HepG2 (cell line): ENCODE results near the gene DGCR8. TPM values are rescaled to one million over a fixed set of nuclear protein-coding genes. Genes with fewer than 3 reads are reported as not detected.

ENCODE experiments used
- GMEB1 ChIP-seq: sonication (generic); formaldehyde crosslinking; IDR thresholded peaks from 2 replicates; pipeline ENCODE4 v1.5.1; 2020; ENCODE audit warnings: missing genetic modification reagents, mild to moderate bottlenecking, borderline replicate concordance
- KDM2A ChIP-seq: sonication (generic); formaldehyde crosslinking; IDR thresholded peaks from 2 replicates; pipeline ENCODE4 v1.4.0; 2020; ENCODE audit warnings: low read depth, missing genetic modification reagents, borderline replicate concordance
- KDM6A ChIP-seq: IDR thresholded peaks from 2 replicates; pipeline ENCODE4 v1.6.1; 2016; ENCODE audit warnings: low read depth
- KLF16 ChIP-seq, 2 experiments: sonication (generic) in 1 of 2; formaldehyde crosslinking in 1 of 2; IDR thresholded peaks; 2 replicates each; pipeline versions ENCODE4 v1.6.1 to v1.8.0; 2016 to 2023; ENCODE audit warnings: missing genetic modification reagents in 2 of 2, missing compliant biosample characterization in 1 of 2
- KLF6 ChIP-seq: IDR thresholded peaks from 2 replicates; pipeline ENCODE4 v1.8.0; 2016; ENCODE audit warnings: missing biosample characterization, missing genetic modification reagents
- MLXIP ChIP-seq: sonication (generic); formaldehyde crosslinking; IDR thresholded peaks from 2 replicates; pipeline ENCODE4 v1.9.0; 2021; ENCODE audit warnings: missing genetic modification reagents, borderline replicate concordance
- MXD1 ChIP-seq: sonication (generic); formaldehyde crosslinking; IDR thresholded peaks from 2 replicates; pipeline ENCODE4 v1.4.0; 2020; ENCODE audit warnings: mild to moderate bottlenecking, missing genetic modification reagents
- PRDM10 ChIP-seq: sonication (generic); formaldehyde crosslinking; IDR thresholded peaks from 2 replicates; pipeline ENCODE4 v1.4.0; 2020; ENCODE audit warnings: low read depth, missing genetic modification reagents
- SAFB2 ChIP-seq: sonication (generic); formaldehyde crosslinking; IDR thresholded peaks from 2 replicates; pipeline ENCODE4 v1.5.1; 2020; ENCODE audit warnings: missing genetic modification reagents, low read depth, mild to moderate bottlenecking, borderline replicate concordance
- TGIF2 ChIP-seq: IDR thresholded peaks from 2 replicates; pipeline ENCODE4 v1.6.1; 2016; ENCODE audit warnings: control low read depth, missing compliant biosample characterization
- ZBTB26 ChIP-seq: IDR thresholded peaks from 2 replicates; pipeline ENCODE4 v1.6.1; 2016; ENCODE audit warnings: missing compliant biosample characterization, missing genetic modification reagents, borderline replicate concordance
- ZNF33A ChIP-seq: sonication (generic); formaldehyde crosslinking; IDR thresholded peaks from 2 replicates; pipeline ENCODE4 v1.5.1; 2020; ENCODE audit warnings: missing genetic modification reagents, mild to moderate bottlenecking, moderate library complexity, borderline replicate concordance
- ZNF44 ChIP-seq: sonication (generic); formaldehyde crosslinking; IDR thresholded peaks from 2 replicates; pipeline ENCODE4 v1.5.1; 2020; ENCODE audit warnings: mild to moderate bottlenecking, missing genetic modification reagents
- polyA plus RNA-seq, 8 experiments: library from polyadenylated mRNA; depleted of rRNA in 3 of 8; stranded (reverse) in 7 of 8; unstranded in 1 of 8; fragments of >200 nt; fragmentation: Illumina TruSeq in 4 of 8; extraction: Trizol in 4 of 8; gene quantifications; 2 replicates each; pipeline versions ENCODE4 v1.2.1 to v1.2.3, GENCODE V29; 2011 to 2016; ENCODE audit warnings: low read depth in 4 of 8, missing spikeins in 1 of 8, mixed read lengths in 1 of 8; ENCODE audit not compliant: insufficient read depth in 1 of 8
- total RNA-seq, 5 experiments: library from RNA; depleted of rRNA; stranded (reverse); fragments of >200 nt; fragmentation: Illumina TruSeq; extraction: Trizol; gene quantifications; 2 replicates each; pipeline ENCODE4 v1.2.3, GENCODE V29; 2016; ENCODE audit warnings: low read depth in 1 of 5

The DGCR8 gene
- total and polyA plus RNA-seq, 2 of the 13 experiments (the other 11 are each of a cell fraction or from before 2014, with no cell fraction given) = 10.2 to 23.2 TPM

GRCh38 chr22:20116951-20117632 lies 37.1 kb downstream of the DGCR8 start, which contains the start of gene TRMT2A (continued):
- no peak for TF ChIP-seq KDM6A (CRISPR knock-in tag)
- peak in 1 of 2 experiments; percentile 34; a peak in 2 of 4 replicates for TF ChIP-seq KLF16 (CRISPR knock-in tag; IDR thresholded peaks at IDR 0.05)
- TF ChIP-seq PRDM10 = no peak
- TF ChIP-seq KDM2A (CRISPR knock-in tag) = peak; percentile 81
- TF ChIP-seq TGIF2 (CRISPR knock-in tag) = peak; percentile 68
- TF ChIP-seq ZNF33A = no peak
- TF ChIP-seq MLXIP (CRISPR knock-in tag) = no peak
- no peak for TF ChIP-seq SAFB2
- TF ChIP-seq ZBTB26 (CRISPR knock-in tag) = 0 out of 2 replicates have a peak, but pooled peaks have one; percentile 14
- no peak for TF ChIP-seq ZNF44 (CRISPR knock-in tag)
- peak; percentile 96 for TF ChIP-seq GMEB1 (CRISPR knock-in tag)
- TF ChIP-seq KLF6 (CRISPR knock-in tag) = no peak
- peak; percentile 70 for TF ChIP-seq MXD1
